ENCODE results near the gene S100P.

The S100P gene

DNA sequence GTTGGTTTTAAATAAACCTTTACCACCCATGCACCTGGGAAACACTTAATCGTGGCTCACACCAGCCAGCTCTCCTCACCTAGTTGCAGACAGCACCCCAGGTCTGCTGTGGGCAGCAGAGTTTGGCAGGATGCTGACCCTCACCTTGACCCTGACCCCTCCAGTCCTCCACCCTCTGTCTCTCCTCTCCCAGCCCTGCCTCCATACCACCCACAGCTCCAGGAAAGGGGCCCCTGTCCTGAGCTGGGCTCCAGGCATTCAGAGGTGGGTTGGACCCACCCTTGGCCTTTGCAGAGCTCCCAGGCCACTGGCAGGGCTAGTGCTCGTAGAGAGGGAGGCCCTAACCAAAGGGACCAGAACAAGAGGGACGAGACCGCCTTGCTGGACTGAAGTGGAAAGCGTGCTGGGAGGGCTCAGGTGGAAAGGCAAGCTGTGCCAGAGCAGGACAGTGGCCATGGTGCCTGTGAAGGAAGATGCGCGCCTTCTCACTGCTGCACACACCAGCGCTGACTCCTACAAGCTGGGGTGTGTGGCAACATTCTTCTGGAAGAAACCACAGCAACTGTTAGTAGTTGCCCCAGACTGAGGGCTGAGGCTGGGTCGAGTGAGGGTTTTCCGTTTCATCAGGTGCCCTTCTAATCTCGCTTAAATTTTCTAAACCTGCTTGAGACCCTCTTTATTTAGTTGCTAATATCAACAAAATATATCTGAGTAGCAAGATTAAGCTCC is 10.7 kb upstream of the S100P start:
- TF ChIP-seq POLR2A (IDR thresholded peaks at IDR 0.05; ENCODE audit: low read depth, low read length) (no peak), POU2F2 (IDR thresholded peaks at IDR 0.05; ENCODE audit: low read depth, low read length) (no peak), SPI1 (IDR thresholded peaks at IDR 0.05; ENCODE audit: low read depth, low read length) (no peak)
- FAIRE-seq (no peak), DNase-seq (ENCODE audit: insufficient read length, low spot score) (no peak)

DNA sequence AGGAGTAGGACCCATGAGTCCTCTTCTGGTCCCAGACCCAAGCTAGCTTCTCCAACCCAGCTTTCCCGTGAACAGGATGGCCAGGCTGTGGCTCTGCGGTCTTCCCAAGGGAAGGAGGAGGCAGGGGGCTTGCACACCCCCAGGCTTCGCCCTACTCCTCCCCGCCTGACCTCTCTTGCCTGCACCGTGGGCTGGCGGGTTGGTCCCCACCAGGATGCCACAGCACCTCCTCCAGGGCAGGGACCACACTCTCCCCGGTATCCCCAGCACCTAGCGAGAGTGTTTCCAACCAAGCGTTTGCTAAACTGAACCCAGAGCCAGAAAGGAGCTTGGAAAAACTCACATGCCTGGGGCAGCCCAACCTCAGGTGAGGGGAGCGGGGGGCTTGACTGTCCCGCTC is 9.0 kb upstream of the S100P start:
- DNase-seq (ENCODE audit: insufficient read length, low spot score) (no peak), FAIRE-seq (no peak)
- TF ChIP-seq PAX5 (IDR thresholded peaks at IDR 0.05; ENCODE audit: insufficient read depth, low read length, severe bottlenecking) (no peak), SPI1 (IDR thresholded peaks at IDR 0.05; ENCODE audit: low read depth, low read length) (no peak), POLR2A (IDR thresholded peaks at IDR 0.05; ENCODE audit: low read depth, low read length) (no peak), POLR2AphosphoS5 (IDR thresholded peaks at IDR 0.05; ENCODE audit: low read depth, low read length) (no peak), POU2F2 (IDR thresholded peaks at IDR 0.05; ENCODE audit: low read depth, low read length) (no peak), TAF1 (IDR thresholded peaks at IDR 0.05; ENCODE audit: low read depth, low read length) (no peak)

DNA sequence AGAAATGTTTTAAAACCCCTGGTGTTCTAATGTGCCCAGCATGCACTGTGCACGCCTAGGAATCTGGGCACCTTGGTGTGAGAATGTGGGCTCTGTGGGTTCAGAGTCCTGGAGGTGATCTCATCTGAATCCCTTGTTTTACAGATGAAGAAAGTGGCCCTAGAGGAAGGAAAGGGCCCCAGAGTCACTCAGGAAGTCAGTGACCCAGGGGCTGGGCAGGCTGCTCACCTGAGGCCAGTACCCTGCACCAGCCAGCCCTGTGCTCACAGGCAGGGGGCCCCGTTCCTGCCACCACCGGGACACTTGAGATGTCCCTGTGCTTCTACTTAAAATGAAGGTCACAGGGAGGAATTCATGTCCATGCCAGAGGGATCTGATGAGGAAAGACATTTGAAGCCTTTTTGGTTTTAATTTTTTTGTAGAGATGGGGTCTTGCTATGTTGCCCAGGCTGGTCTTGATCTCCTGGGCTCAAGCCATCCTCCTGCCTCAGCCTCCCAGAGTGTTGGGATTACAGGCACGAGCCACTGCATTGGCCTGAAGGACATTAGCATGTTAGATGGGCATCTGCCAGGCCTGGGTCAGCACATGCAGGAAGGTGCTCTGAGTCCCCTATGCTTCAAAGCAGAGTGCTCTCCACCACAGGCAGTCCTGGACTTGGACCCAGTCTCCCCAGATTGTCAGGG is 7.4 kb upstream of the S100P start:
- DNase-seq (ENCODE audit: insufficient read length, low spot score) (no peak), FAIRE-seq (no peak)
- TF ChIP-seq POU2F2 (IDR thresholded peaks at IDR 0.05; ENCODE audit: low read depth, low read length): no peak
- TF ChIP-seq PAX5 (IDR thresholded peaks at IDR 0.05; ENCODE audit: insufficient read depth, low read length, severe bottlenecking): no peak
- TF ChIP-seq POLR2AphosphoS5 (IDR thresholded peaks at IDR 0.05; ENCODE audit: low read depth, low read length): no peak

DNA sequence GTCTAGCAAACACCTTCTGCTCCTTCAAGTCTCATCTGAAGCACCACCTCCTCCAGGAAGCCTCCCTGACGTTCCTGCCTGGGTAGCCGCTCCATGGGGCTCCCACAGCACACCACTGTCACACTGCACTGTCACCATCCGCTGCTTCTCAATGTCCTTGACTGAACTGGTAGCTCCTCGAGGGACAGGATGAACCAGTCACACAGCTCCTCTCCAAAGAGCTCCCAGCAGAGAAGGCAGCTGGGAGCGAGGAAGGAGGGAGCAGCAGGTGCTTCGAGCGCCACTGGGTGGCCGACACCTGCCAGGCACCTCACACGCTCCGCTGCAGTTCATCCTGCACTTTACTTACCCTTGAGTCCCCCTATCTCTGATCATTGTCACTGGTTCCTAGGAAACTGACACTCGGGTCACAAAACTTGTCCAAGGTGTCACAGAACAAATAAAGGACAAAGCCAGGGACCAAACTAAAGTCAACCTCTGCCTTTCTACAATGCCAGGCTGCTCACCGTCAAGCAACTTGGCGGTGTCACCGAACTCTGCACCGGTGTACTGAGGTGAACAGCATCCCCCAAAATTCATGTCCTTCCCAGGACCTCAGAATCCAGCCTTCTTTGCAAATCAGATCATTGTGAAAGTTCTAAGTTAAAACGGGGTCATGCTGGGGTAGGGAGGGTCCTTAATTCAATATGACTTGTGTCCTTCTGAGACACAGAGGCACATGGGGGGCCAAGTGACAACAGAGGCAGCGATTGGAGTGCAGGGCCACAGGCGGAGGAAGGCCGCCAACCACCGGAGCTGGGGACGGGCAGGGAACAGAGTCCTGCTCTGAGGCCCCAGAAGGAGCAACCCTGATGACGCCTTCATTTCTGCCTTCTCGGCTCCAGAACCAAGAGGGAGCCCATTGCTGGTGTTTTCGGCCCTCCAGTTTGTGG is 5.5 kb upstream of the S100P start:
- DNase-seq (ENCODE audit: insufficient read length, low spot score): no peak
- TF ChIP-seq TAF1 (IDR thresholded peaks at IDR 0.05; ENCODE audit: low read depth, low read length) (no peak), POLR2AphosphoS5 (IDR thresholded peaks at IDR 0.05; ENCODE audit: low read depth, low read length) (no peak), POU2F2 (IDR thresholded peaks at IDR 0.05; ENCODE audit: low read depth, low read length) (no peak)
- no peak for FAIRE-seq

DNA sequence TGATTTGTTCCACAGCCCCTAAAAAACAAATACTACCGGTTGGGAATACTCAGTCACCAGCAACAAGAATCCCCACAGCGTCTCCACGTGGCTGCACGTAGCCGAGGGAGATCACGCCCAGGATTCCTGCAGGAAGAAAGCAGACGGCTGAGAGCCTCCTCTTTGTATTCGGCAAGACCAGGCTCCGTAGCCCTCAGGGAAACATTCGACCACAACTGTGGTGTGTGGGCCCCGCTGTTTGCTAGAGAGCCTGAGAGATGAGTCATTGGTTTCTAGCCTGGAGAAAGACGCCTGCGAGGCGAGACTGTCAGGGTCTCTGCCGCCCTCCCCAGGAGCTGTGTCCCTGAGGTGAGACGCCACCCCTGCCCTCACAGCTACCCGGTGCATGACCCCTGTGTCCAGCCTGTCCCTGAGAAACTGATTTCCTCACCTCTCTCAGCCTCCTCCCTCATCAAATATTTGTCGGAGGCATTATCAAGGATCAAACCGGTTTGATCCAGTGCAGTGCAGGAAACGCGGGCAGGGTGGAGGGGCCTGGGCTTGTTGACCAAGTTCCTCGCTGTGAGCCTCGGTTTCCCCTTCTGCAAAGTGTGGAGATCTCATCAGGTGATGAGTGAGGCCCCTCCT is 4.7 kb upstream of the S100P start:
- FAIRE-seq: peak; percentile 13
- no peak for TF ChIP-seq POU2F2 (IDR thresholded peaks at IDR 0.05; ENCODE audit: low read depth, low read length)
- TF ChIP-seq POLR2A (IDR thresholded peaks at IDR 0.05; ENCODE audit: low read depth, low read length): no peak
- no peak for TF ChIP-seq POLR2AphosphoS5 (IDR thresholded peaks at IDR 0.05; ENCODE audit: low read depth, low read length)
- no peak for TF ChIP-seq TAF1 (IDR thresholded peaks at IDR 0.05; ENCODE audit: low read depth, low read length)
- TF ChIP-seq SPI1 (IDR thresholded peaks at IDR 0.05; ENCODE audit: low read depth, low read length): no peak
- TF ChIP-seq PAX5 (IDR thresholded peaks at IDR 0.05; ENCODE audit: insufficient read depth, low read length, severe bottlenecking): no peak
- DNase-seq (ENCODE audit: insufficient read length, low spot score): peak; percentile 59

DNA sequence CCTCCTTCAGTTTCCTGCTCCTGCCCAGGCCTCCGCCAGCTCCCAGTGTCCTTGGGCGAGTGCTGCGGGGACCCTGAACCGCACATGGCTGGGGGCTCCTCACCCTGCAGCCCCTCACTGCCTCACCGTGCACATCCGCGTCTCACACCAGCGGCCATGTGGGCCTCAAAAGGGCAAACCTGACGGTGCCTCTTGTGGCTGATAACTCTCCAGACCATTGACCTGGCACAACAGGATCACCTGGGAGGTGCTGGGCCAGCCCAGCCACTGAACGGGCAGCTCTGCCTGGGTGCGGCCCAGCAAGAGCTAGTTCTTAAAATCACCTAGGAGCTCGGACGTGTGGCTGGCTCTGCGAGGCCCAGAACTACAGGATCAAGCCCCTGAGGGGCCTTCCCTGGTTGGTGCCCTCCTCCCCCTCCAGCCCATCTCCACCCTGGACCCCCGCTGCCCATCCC is 4.1 kb upstream of the S100P start:
- FAIRE-seq: no peak
- TF ChIP-seq POU2F2 (IDR thresholded peaks at IDR 0.05; ENCODE audit: low read depth, low read length) (no peak), PAX5 (IDR thresholded peaks at IDR 0.05; ENCODE audit: insufficient read depth, low read length, severe bottlenecking) (no peak), POLR2A (IDR thresholded peaks at IDR 0.05; ENCODE audit: low read depth, low read length) (no peak), POLR2AphosphoS5 (IDR thresholded peaks at IDR 0.05; ENCODE audit: low read depth, low read length) (no peak), TAF1 (IDR thresholded peaks at IDR 0.05; ENCODE audit: low read depth, low read length) (no peak), SPI1 (IDR thresholded peaks at IDR 0.05; ENCODE audit: low read depth, low read length) (no peak)
- no peak for DNase-seq (ENCODE audit: insufficient read length, low spot score)

DNA sequence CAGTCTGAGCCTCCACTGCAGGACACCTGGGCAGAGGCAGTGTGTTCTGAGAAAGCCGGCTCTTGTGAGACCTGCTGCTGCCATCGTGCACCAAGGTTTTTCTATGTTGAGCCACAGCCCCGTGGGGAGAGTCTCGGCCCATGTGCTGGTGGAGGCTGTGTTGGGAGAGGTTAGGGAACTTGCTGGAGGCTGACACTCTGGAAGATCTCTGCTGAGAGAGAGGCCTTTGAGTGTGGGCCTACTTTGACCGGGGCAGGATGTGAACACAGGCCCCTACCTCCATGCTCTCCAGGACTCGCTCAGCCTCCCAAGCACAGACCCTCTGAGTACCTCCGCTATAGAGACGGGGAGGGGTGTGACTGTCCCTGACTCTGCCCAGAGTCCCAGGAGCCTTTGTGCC is 1.3 kb upstream of the S100P start:
- TF ChIP-seq POLR2A (IDR thresholded peaks at IDR 0.05; ENCODE audit: low read depth, low read length) (no peak), POLR2AphosphoS5 (IDR thresholded peaks at IDR 0.05; ENCODE audit: low read depth, low read length) (no peak), POU2F2 (IDR thresholded peaks at IDR 0.05; ENCODE audit: low read depth, low read length) (no peak)
- FAIRE-seq (no peak), DNase-seq (ENCODE audit: insufficient read length, low spot score) (no peak)

DNA sequence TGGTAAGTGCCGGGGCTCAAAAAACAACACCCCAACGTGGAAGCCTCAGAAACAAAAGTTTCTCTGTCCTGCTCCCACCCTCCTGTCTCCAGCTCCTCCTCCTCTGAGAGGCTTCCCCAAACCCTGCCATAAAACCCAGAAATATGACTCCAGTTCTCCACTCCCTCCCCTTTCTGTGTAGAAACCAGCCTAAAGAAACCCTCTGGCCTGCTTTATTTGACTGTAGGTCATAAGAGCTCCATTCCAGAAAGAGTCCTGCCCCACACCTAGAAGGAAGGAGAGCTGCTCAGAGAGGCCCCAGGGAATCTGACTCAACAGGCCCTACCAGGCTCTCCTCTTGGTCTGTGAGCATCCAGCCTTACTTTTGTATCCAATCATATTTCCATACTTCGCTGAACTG is 872 bp upstream of the S100P start:
- DNase-seq (ENCODE audit: insufficient read length, low spot score): no peak
- no peak for TF ChIP-seq POU2F2 (IDR thresholded peaks at IDR 0.05; ENCODE audit: low read depth, low read length)
- TF ChIP-seq POLR2A (IDR thresholded peaks at IDR 0.05; ENCODE audit: low read depth, low read length): no peak
- TF ChIP-seq POLR2AphosphoS5 (IDR thresholded peaks at IDR 0.05; ENCODE audit: low read depth, low read length): no peak
- no peak for TF ChIP-seq PAX5 (IDR thresholded peaks at IDR 0.05; ENCODE audit: insufficient read depth, low read length, severe bottlenecking)
- no peak for TF ChIP-seq SPI1 (IDR thresholded peaks at IDR 0.05; ENCODE audit: low read depth, low read length)
- no peak for TF ChIP-seq TAF1 (IDR thresholded peaks at IDR 0.05; ENCODE audit: low read depth, low read length)

DNA sequence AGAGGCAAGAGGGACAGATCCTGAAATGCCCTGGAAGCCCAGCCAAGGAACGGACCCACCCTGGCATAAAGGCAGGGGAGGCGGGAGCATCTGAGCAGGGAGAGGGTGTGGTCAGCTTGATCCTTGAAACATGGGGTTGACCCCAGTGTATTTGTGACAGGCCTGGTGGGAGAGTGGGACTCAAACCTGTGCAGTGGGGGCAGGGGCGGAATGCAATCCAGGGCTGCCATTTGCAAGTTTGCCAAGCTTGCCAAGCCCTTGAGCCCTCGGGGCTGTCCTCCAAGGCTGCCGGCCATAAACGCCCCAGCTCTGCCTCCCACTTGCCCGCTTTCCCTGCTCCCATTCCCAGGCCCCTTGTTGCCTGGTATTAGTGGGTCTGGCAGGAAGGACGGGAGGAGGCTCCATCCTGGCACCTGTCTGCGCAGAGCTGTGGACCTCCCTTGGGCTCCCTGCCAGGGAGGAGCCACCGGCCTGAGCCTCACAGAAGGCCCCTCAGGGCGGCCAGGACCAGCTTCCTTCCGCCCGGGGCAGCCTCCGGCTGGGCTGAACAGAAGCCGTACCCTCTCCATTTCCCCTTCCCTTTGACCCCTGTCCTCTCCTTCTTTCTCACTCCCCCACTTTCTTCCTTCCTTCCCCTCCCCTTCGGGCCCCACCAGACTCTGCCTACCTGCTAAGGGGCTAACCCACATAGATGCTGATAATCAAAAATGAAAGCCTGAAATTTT is 661 bp downstream of the S100P start:
- TF ChIP-seq TAF1 (IDR thresholded peaks at IDR 0.05; ENCODE audit: low read depth, low read length): no peak
- no peak for TF ChIP-seq POLR2A (IDR thresholded peaks at IDR 0.05; ENCODE audit: low read depth, low read length)
- no peak for TF ChIP-seq POU2F2 (IDR thresholded peaks at IDR 0.05; ENCODE audit: low read depth, low read length)
- TF ChIP-seq PAX5 (IDR thresholded peaks at IDR 0.05; ENCODE audit: insufficient read depth, low read length, severe bottlenecking): no peak
- no peak for TF ChIP-seq SPI1 (IDR thresholded peaks at IDR 0.05; ENCODE audit: low read depth, low read length)
- no peak for TF ChIP-seq POLR2AphosphoS5 (IDR thresholded peaks at IDR 0.05; ENCODE audit: low read depth, low read length)
- FAIRE-seq (no peak), DNase-seq (ENCODE audit: insufficient read length, low spot score) (no peak)

More for the DNA sequence above, 872 bp upstream of the S100P start:
- FAIRE-seq: no peak

All from GM12891 (cell line).